IMR-90 (cell line): ENCODE data around the gene SLC44A1. TPM values are rescaled to one million over a fixed set of nuclear protein-coding genes. Genes with fewer than 3 reads are reported as not detected.

Source experiments
- ATAC-seq: fragments of 200-7000 bp; cut with Tn5 transposase; 2 replicates; pipeline ENCODE4 v1.9.1; 2020; ENCODE audit warnings: low read depth, mild to moderate bottlenecking, moderate library complexity
- BruUV-seq: library from RNA; stranded (reverse); fragments of 400-500 nt; replicated peaks from 2 replicates; lab custom pipeline; 2021; lab: Mats Ljungman, UMichigan
- CTCF ChIA-PET: fragments of 300-600 bp; formaldehyde crosslinking; extraction: SDS; loops from one replicate; lab custom pipeline; 2021; ENCODE audit warnings: antibody characterized with exemption; lab: Yijun Ruan, JAX
- POLR2A ChIA-PET: fragments of 300-600 bp; sonication (Branson Sonifier 250); formaldehyde crosslinking; loops from one replicate; lab custom pipeline; 2022; ENCODE audit warnings: antibody characterized with exemption; ENCODE audit not compliant: unreplicated experiment; lab: Charles Lee
- DNase-seq: peaks from one replicate; pipeline ENCODE4 v3.0.0; 2013
- H2AFZ ChIP-seq: replicated peaks from 2 replicates; pipeline ENCODE3; 2013; ENCODE audit warnings: low read length, mild to moderate bottlenecking; ENCODE audit not compliant: poor library complexity
- H2AK5ac ChIP-seq: 2 replicates; pipeline ENCODE4 v1.6.1; 2013; ENCODE audit warnings: low read depth, low read length, inconsistent platforms
- H2AK9ac ChIP-seq: replicated peaks from 2 replicates; pipeline ENCODE3; 2013; ENCODE audit warnings: mild to moderate bottlenecking, low read depth, low read length, moderate library complexity; ENCODE audit not compliant: poor library complexity
- H2BK120ac ChIP-seq: 2 replicates; pipeline ENCODE4 v1.6.1; 2013; ENCODE audit warnings: low read depth, low read length, inconsistent platforms
- H2BK15ac ChIP-seq: 3 replicates; pipeline ENCODE4 v1.6.1; 2013; ENCODE audit warnings: low read depth, low read length, inconsistent platforms
- H2BK20ac ChIP-seq: 2 replicates; pipeline ENCODE4 v1.6.1; 2013; ENCODE audit warnings: low read depth, mild to moderate bottlenecking, inconsistent platforms, low read length, moderate library complexity
- H2BK5ac ChIP-seq: 2 replicates; pipeline ENCODE4 v1.6.1; 2013; ENCODE audit warnings: mild to moderate bottlenecking, low read depth, low read length, inconsistent platforms; ENCODE audit not compliant: poor library complexity, severe bottlenecking
- H3K14ac ChIP-seq: replicated peaks from 2 replicates; pipeline ENCODE4 v1.6.1; 2013; ENCODE audit warnings: low read depth, low read length, inconsistent platforms
- H3K18ac ChIP-seq: 2 replicates; pipeline ENCODE4 v1.6.1; 2013; ENCODE audit warnings: low read depth, low read length, control low read depth
- H3K23ac ChIP-seq: 2 replicates; pipeline ENCODE4 v1.6.1; 2013; ENCODE audit warnings: low read depth, low read length, inconsistent platforms
- H3K27ac ChIP-seq: 2 replicates; pipeline ENCODE4 v1.5.1; 2013; ENCODE audit warnings: mild to moderate bottlenecking, control low read depth, low read length; ENCODE audit not compliant: insufficient read depth
- H3K27me3 ChIP-seq: 2 replicates; pipeline ENCODE4 v1.6.1; 2013; ENCODE audit warnings: low read length; ENCODE audit not compliant: control insufficient read depth, insufficient read depth
- H3K36me3 ChIP-seq: 2 replicates; pipeline ENCODE4 v1.6.1; 2013; ENCODE audit warnings: low read length, mixed read lengths; ENCODE audit not compliant: control insufficient read depth, insufficient read depth
- H3K4ac ChIP-seq: 2 replicates; pipeline ENCODE4 v1.6.1; 2013; ENCODE audit warnings: low read depth, low read length, inconsistent platforms
- H3K4me1 ChIP-seq: 2 replicates; pipeline ENCODE4 v1.6.1; 2013; ENCODE audit warnings: low read length, mixed read lengths; ENCODE audit not compliant: control insufficient read depth, insufficient read depth
- H3K4me2 ChIP-seq: 2 replicates; pipeline ENCODE4 v1.6.1; 2013; ENCODE audit warnings: low read depth, mild to moderate bottlenecking, control low read depth, low read length, moderate library complexity
- H3K4me3 ChIP-seq: 2 replicates; pipeline ENCODE4 v1.5.1; 2013; ENCODE audit warnings: low read depth, mild to moderate bottlenecking, control low read depth, low read length, moderate library complexity; ENCODE audit not compliant: insufficient read depth
- H3K56ac ChIP-seq: 2 replicates; pipeline ENCODE4 v1.6.1; 2013; ENCODE audit warnings: low read length, inconsistent platforms; ENCODE audit not compliant: insufficient read depth; ENCODE audit errors: extremely low read depth
- H3K79me1 ChIP-seq, 2 experiments: 2 replicates each; pipeline ENCODE4 v1.6.1; 2013; ENCODE audit warnings: low read length in 2 of 2, inconsistent platforms in 1 of 2, low read depth in 1 of 2
- H3K9ac ChIP-seq: 2 replicates; pipeline ENCODE4 v1.6.1; 2013; ENCODE audit warnings: low read depth, low read length, control low read depth
- H3K9me1 ChIP-seq: 2 replicates; pipeline ENCODE4 v1.6.1; 2013; ENCODE audit warnings: low read length, inconsistent platforms; ENCODE audit not compliant: insufficient read depth
- H3K9me3 ChIP-seq: 2 replicates; pipeline ENCODE4 v1.6.1; 2013; ENCODE audit warnings: low read length; ENCODE audit not compliant: control insufficient read depth, insufficient read depth
- H4K20me1 ChIP-seq: 2 replicates; pipeline ENCODE4 v1.6.1; 2013; ENCODE audit warnings: low read length, inconsistent platforms; ENCODE audit not compliant: insufficient read depth
- H4K5ac ChIP-seq: 2 replicates; pipeline ENCODE4 v1.6.1; 2013; ENCODE audit warnings: mild to moderate bottlenecking, low read depth, low read length, control low read depth
- H4K8ac ChIP-seq, 2 experiments: 2 replicates each; pipeline ENCODE4 v1.6.1; 2013; ENCODE audit warnings: low read depth in 2 of 2, low read length in 2 of 2, control low read depth in 1 of 2, inconsistent platforms in 1 of 2
- H4K91ac ChIP-seq: 2 replicates; pipeline ENCODE4 v1.6.1; 2013; ENCODE audit warnings: low read depth, low read length, inconsistent platforms; ENCODE audit not compliant: insufficient read depth
- BHLHE40 ChIP-seq: fragments of 150-350 bp; IDR thresholded peaks from 2 replicates; pipeline ENCODE4 v1.6.1; 2016; ENCODE audit warnings: mild to moderate bottlenecking, low read depth, low read length
- CTCF ChIP-seq: conservative IDR thresholded peaks from 2 replicates; pipeline ENCODE4 v1.5.1; 2012; ENCODE audit warnings: mild to moderate bottlenecking, low read depth, low read length, improper control_type of control experiment
- ELK1 ChIP-seq: fragments of 150-350 bp; IDR thresholded peaks from 2 replicates; pipeline ENCODE4 v1.6.1; 2016; ENCODE audit warnings: low read depth, mild to moderate bottlenecking, low read length, moderate library complexity, borderline replicate concordance
- FOS ChIP-seq: fragments of 150-350 bp; IDR thresholded peaks from 2 replicates; pipeline ENCODE4 v1.6.1; 2016; ENCODE audit warnings: low read depth, low read length
- MXI1 ChIP-seq: IDR thresholded peaks from 2 replicates; pipeline ENCODE4 v1.6.1; 2012; ENCODE audit warnings: low read depth, mild to moderate bottlenecking, low read length, moderate library complexity, borderline replicate concordance
- NFE2L2 ChIP-seq: fragments of 150-350 bp; IDR thresholded peaks from 2 replicates; pipeline ENCODE4 v1.6.1; 2016; ENCODE audit warnings: low read depth, mild to moderate bottlenecking, low read length
- POLR2A ChIP-seq: IDR thresholded peaks from 2 replicates; pipeline ENCODE4 v1.6.1; 2012; ENCODE audit warnings: mild to moderate bottlenecking, low read depth, low read length
- WGBS, 2 experiments: methylation state at CpG; one replicate each; pipeline versions ENCODE4 v1.1.5 to v1.1.7; 2013; ENCODE audit warnings: missing lambda C conversion rate in 2 of 2; ENCODE audit not compliant: insufficient read length in 1 of 2; ENCODE audit errors: extremely low coverage in 2 of 2; 5-methylcytosine and 5-hydroxymethylcytosine counted together
- dilution Hi-C: fragments of 300-500 bp; cut with HindIII; formaldehyde crosslinking; loops from one replicate; pipeline ENCODE4 v1.14.3; 2018; ENCODE audit warnings: low sequenced_read_pairs; ENCODE audit not compliant: unreplicated experiment
- in situ Hi-C: fragments of 300-500 bp; cut with MboI; formaldehyde crosslinking; loops from 3 replicates; pipeline ENCODE4 v1.14.3; 2019; ENCODE audit warnings: low sequenced_read_pairs, inconsistent platforms, mixed read lengths
- intact Hi-C: fragments of 100-400 bp; cut with micrococcal nuclease; formaldehyde crosslinking; loops from 2 replicates; pipeline ENCODE4 v1.10.0; 2022
- polyA plus RNA-seq, 3 experiments: library from polyadenylated mRNA; depleted of rRNA; stranded (reverse); fragments of >200 nt; gene quantifications; 2 replicates each; pipeline ENCODE4 v1.2.3, GENCODE V29; 2012; ENCODE audit warnings: low replicate concordance in 1 of 3
- total RNA-seq: library from RNA; depleted of rRNA; stranded (reverse); fragments of >200 nt; gene quantifications from 2 replicates; pipeline ENCODE4 v1.2.3, GENCODE V29; 2012

The SLC44A1 gene
- total and polyA plus RNA-seq, 2 of the 4 experiments (the other 2 are of a cell fraction) = 5.2 to 21.7 TPM

GRCh38 chr9:105452185-105452584, 207.7 kb downstream of the SLC44A1 start:
- H3K9me3 ChIP-seq = no peaks in the 10 kb centered on the region
- DNase-seq (no peak), ATAC-seq (no peak)
- no peak overlapping the region for H3K9ac ChIP-seq
- H3K4ac ChIP-seq = peak overlapping the region; percentile 26; the same call in 1 of the 2 replicates
- H3K27me3 ChIP-seq = no peaks in the 10 kb centered on the region
- no peak overlapping the region for H2AK5ac ChIP-seq
- H4K8ac ChIP-seq = 0 out of 4 replicates have a peak overlapping the region, but pooled peaks of 1 of the 2 experiments have one; percentile 1
- H2BK5ac ChIP-seq = peak overlapping the region; percentile 16
- no peak overlapping the region for H3K56ac ChIP-seq
- peak overlapping the region; percentile 79; the same call in 1 of the 2 replicates for H4K5ac ChIP-seq
- no peak overlapping the region for H2AFZ ChIP-seq
- intact Hi-C loops = loop anchor here (5.0 kb wide), 1 partner anchor 105 kb away; the partner anchor contains the start of gene FKTN
- H3K23ac ChIP-seq = peak overlapping the region; percentile 4; the same call in 1 of the 2 replicates
- CTCF ChIA-PET = interaction anchor here (1.0 kb wide), 1 partner anchor 10 kb away, joined by 3 read pairs; no protein-coding TSS in a partner anchor
- H3K79me1 ChIP-seq = peaks cover 23 to 57% of the 10 kb centered on the region in 2 experiments
- H3K27ac ChIP-seq = peak overlapping the region; percentile 56; the same call in 1 of the 2 replicates
- H4K91ac ChIP-seq = no peak overlapping the region
- no peak for TF ChIP-seq CTCF
- TF ChIP-seq POLR2A = no peak
- no peak for TF ChIP-seq MXI1
- TF ChIP-seq FOS = no peak
- no peak for TF ChIP-seq BHLHE40
- no peak for TF ChIP-seq ELK1
- no peak for TF ChIP-seq NFE2L2
- no peak overlapping the region for H2BK20ac ChIP-seq
- peaks cover 8% of the 10 kb centered on the region for H3K4me1 ChIP-seq
- peak overlapping the region; percentile 82 for H3K18ac ChIP-seq
- peaks cover 27% of the 10 kb centered on the region for H4K20me1 ChIP-seq
- H2BK15ac ChIP-seq = peak overlapping the region; percentile 1; the same call in 1 of the 3 replicates
- H3K9me1 ChIP-seq = peaks cover 10% of the 10 kb centered on the region; the same call in 1 of the 2 replicates
- WGBS, 2 experiments = no CpG with 5 or more reads among the region's 3 CpGs
- peak overlapping the region; percentile 46 for H3K4me2 ChIP-seq
- H3K4me3 ChIP-seq = no peak overlapping the region
- H3K36me3 ChIP-seq = no peaks in the 10 kb centered on the region
- H3K14ac ChIP-seq = no peak overlapping the region
- dilution Hi-C loops = no loop called here
- no peak overlapping the region for H2BK120ac ChIP-seq
- no peak overlapping the region for H2AK9ac ChIP-seq
- BruUV-seq = no TSS peak
- POLR2A ChIA-PET = no interaction called here
- in situ Hi-C loops = no loop called here
